Measurements from ENCODE around the gene ACAP3.

The ACAP3 gene

GRCh38 chr1:1286313-1287261, 21.1 kb downstream of the ACAP3 start:
- H3K4me3 ChIP-seq (ENCODE audit: low read depth, low read length), result no peak overlapping the region
- no peak for DNase-seq (ENCODE audit: low read depth)
- no peak for TF ChIP-seq CTCF (conservative IDR thresholded peaks at IDR 0.05; ENCODE audit: low read depth, low read length)

- no peak for DNase-seq (ENCODE audit: low read depth)
- no peak overlapping the region for H3K4me3 ChIP-seq (ENCODE audit: low read depth, low read length)
- no peak for TF ChIP-seq CTCF (conservative IDR thresholded peaks at IDR 0.05; ENCODE audit: low read depth, low read length)
Observed at GRCh38 chr1:1285611-1286311, 22.0 kb downstream of the ACAP3 start.

- no peak for TF ChIP-seq CTCF (conservative IDR thresholded peaks at IDR 0.05; ENCODE audit: low read depth, low read length)
- H3K4me3 ChIP-seq (ENCODE audit: low read depth, low read length), result no peak overlapping the region
- no peak for DNase-seq (ENCODE audit: low read depth)
Observed at GRCh38 chr1:1285102-1285571, 22.6 kb downstream of the ACAP3 start.

- no peak for TF ChIP-seq CTCF (conservative IDR thresholded peaks at IDR 0.05; ENCODE audit: low read depth, low read length)
- no peak for DNase-seq (ENCODE audit: low read depth)
Observed at GRCh38 chr1:1284221-1285101, 23.3 kb downstream of the ACAP3 start.

GRCh38 chr1:1283821-1284220, 23.9 kb downstream of the ACAP3 start:
- no peak for TF ChIP-seq CTCF (conservative IDR thresholded peaks at IDR 0.05; ENCODE audit: low read depth, low read length)
- no peak for DNase-seq (ENCODE audit: low read depth)
- no peak overlapping the region for H3K4me3 ChIP-seq (ENCODE audit: low read depth, low read length)

More at GRCh38 chr1:1284221-1285101, 23.3 kb downstream of the ACAP3 start:
- H3K4me3 ChIP-seq (ENCODE audit: low read depth, low read length), result no peak overlapping the region

GRCh38 chr1:1282998-1283397, 24.7 kb downstream of the ACAP3 start:
- H3K4me3 ChIP-seq (ENCODE audit: low read depth, low read length), result no peak overlapping the region
- no peak for DNase-seq (ENCODE audit: low read depth)

More at GRCh38 chr1:1282998-1283397, 24.7 kb downstream of the ACAP3 start:
- no peak for TF ChIP-seq CTCF (conservative IDR thresholded peaks at IDR 0.05; ENCODE audit: low read depth, low read length)

Measured in choroid plexus epithelial cell (primary cell).